ENCODE data around the gene MMAA.

GRCh38 chr4:145613566-145614232 is 5.5 kb upstream of the MMAA start:
- TF ChIP-seq, protein P1, sequence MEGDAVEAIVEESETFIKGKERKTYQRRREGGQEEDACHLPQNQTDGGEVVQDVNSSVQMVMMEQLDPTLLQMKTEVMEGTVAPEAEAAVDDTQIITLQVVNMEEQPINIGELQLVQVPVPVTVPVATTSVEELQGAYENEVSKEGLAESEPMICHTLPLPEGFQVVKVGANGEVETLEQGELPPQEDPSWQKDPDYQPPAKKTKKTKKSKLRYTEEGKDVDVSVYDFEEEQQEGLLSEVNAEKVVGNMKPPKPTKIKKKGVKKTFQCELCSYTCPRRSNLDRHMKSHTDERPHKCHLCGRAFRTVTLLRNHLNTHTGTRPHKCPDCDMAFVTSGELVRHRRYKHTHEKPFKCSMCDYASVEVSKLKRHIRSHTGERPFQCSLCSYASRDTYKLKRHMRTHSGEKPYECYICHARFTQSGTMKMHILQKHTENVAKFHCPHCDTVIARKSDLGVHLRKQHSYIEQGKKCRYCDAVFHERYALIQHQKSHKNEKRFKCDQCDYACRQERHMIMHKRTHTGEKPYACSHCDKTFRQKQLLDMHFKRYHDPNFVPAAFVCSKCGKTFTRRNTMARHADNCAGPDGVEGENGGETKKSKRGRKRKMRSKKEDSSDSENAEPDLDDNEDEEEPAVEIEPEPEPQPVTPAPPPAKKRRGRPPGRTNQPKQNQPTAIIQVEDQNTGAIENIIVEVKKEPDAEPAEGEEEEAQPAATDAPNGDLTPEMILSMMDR (IDR thresholded peaks at IDR 0.05) = no peak
- no peak for TF ChIP-seq EP300 (IDR thresholded peaks at IDR 0.05)
- no peak for TF ChIP-seq POLR2A (IDR thresholded peaks at IDR 0.05)
- TF ChIP-seq POLR2AphosphoS5 (IDR thresholded peaks at IDR 0.05) = no peak

Measured in gastroesophageal sphincter (tissue), 3 donors.